ENCODE measurements around the gene ZIM2. TPM values are rescaled to one million over a fixed set of nuclear protein-coding genes. Genes with fewer than 3 reads are reported as not detected.
"Not testable (repeated sequence)": the region's sequence is repeated elsewhere in the genome, so short reads cannot be mapped to it uniquely, and the experiment has no call there.

ZIM2 gene
- total and polyA plus RNA-seq, 2 donors: 0.05 to 0.09 TPM

DNA sequence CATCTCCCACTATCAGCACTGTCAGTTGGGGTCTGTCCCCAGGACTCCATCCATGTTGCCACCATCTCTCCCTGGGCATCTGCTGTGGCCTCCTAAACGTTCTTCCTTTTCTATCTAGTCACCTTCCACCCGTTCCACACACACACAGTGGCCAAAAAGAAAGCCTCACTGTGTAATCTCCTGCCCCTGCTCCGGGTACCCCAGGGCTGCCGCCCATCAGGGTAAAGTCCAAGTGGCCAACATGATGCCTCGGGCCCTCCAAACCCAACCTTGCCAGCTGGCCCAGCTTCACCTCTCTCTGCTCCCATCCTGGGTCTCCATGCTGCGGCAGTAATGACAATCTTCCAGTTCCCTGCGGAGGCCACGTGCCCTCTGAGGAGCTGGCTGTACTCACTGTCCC lies 29.4 kb upstream of the ZIM2 start:
- no peak for DNase-seq (ENCODE audit: low read depth in 6 of 9, low spot score in 9 of 9)
- Histone ChIP-seq H3K27me3 (ENCODE audit: control insufficient read depth in 2 of 2, insufficient read depth in 1 of 2, low read length in 1 of 2) (no peaks in the 10 kb centered on the region), H3K27ac (ENCODE audit: low read depth in 1 of 2, low read length in 1 of 2) (no peak overlapping the region), H3K36me3 (ENCODE audit: control insufficient read depth in 2 of 2, insufficient read depth in 2 of 2, low read length in 1 of 2) (no peaks in the 10 kb centered on the region), H3K4me1 (ENCODE audit: control insufficient read depth in 2 of 2, insufficient read depth in 2 of 2, low read length in 2 of 2) (no peaks in the 10 kb centered on the region), H3K4me3 (ENCODE audit: low read length in 2 of 2) (no peak overlapping the region), H3K9me3 (ENCODE audit: control insufficient read depth in 2 of 2, insufficient read depth in 1 of 2, low read length in 1 of 2) (peaks cover 4 to 18% of the 10 kb centered on the region in 2 donors)
- WGBS: 88% methylated on average over 8 of the region's 8 CpGs

DNA sequence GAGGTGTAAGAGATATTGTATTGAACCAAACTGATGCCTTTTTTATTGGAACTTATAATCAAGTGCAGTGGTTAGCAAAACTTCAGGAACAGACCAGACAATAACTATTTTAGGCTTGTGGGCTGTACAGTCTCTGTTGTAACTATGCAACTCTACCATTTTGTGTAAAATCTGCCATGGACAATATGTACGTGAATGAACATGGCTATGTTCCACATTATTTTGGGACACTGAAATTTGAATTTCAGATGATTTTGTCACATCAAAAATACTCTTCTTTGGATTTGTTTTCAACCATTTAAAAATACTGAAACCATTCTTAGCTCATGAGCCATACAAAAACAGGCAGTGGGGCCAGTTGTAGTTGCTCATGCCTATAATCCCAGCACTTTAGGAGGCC lies 27.9 kb upstream of the ZIM2 start:
- H3K4me3 ChIP-seq (ENCODE audit: low read length in 2 of 2): no peak overlapping the region
- no peaks in the 10 kb centered on the region for H3K27me3 ChIP-seq (ENCODE audit: control insufficient read depth in 2 of 2, insufficient read depth in 1 of 2, low read length in 1 of 2)
- no peaks in the 10 kb centered on the region for H3K36me3 ChIP-seq (ENCODE audit: control insufficient read depth in 2 of 2, insufficient read depth in 2 of 2, low read length in 1 of 2)
- WGBS: 99% methylated on average over 1 of the region's 1 CpG
- H3K9me3 ChIP-seq (ENCODE audit: control insufficient read depth in 2 of 2, insufficient read depth in 1 of 2, low read length in 1 of 2): peaks cover 9 to 21% of the 10 kb centered on the region in 2 donors
- no peak for DNase-seq (ENCODE audit: low read depth in 6 of 9, low spot score in 9 of 9)
- H3K4me1 ChIP-seq (ENCODE audit: control insufficient read depth in 2 of 2, insufficient read depth in 2 of 2, low read length in 2 of 2): no peaks in the 10 kb centered on the region
- H3K27ac ChIP-seq (ENCODE audit: low read depth in 1 of 2, low read length in 1 of 2): no peak overlapping the region

DNA sequence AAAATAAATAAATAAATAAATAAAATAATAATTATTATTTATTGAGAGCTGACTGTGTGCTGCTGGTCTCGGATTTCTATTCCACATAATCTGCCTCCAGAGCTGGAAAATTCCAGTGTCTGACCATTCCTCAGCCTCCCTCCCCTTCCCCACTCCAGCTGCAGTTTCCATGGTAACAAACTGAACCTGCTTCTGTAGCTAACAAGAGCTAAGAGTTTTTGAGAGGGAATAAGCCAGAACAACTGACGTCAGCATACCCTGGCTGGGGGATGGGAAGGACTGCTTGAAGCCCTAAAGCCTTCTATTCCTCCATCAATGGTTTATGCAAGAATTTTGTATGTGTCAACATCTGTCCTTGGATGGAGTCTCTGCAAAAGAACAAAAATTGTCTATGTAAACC lies 26.0 kb upstream of the ZIM2 start:
- no peak for DNase-seq (ENCODE audit: low read depth in 6 of 9, low spot score in 9 of 9)
- no peak overlapping the region for H3K27ac ChIP-seq (ENCODE audit: low read depth in 1 of 2, low read length in 1 of 2)
- H3K4me3 ChIP-seq (ENCODE audit: low read length in 2 of 2): no peak overlapping the region
- H3K4me1 ChIP-seq (ENCODE audit: control insufficient read depth in 2 of 2, insufficient read depth in 2 of 2, low read length in 2 of 2): no peaks in the 10 kb centered on the region
- H3K9me3 ChIP-seq (ENCODE audit: control insufficient read depth in 2 of 2, insufficient read depth in 1 of 2, low read length in 1 of 2): peaks cover 7 to 13% of the 10 kb centered on the region in 2 donors
- H3K36me3 ChIP-seq (ENCODE audit: control insufficient read depth in 2 of 2, insufficient read depth in 2 of 2, low read length in 1 of 2): no peaks in the 10 kb centered on the region
- H3K27me3 ChIP-seq (ENCODE audit: control insufficient read depth in 2 of 2, insufficient read depth in 1 of 2, low read length in 1 of 2): no peaks in the 10 kb centered on the region
- 59% methylated on average over 2 of the region's 2 CpGs for WGBS

DNA sequence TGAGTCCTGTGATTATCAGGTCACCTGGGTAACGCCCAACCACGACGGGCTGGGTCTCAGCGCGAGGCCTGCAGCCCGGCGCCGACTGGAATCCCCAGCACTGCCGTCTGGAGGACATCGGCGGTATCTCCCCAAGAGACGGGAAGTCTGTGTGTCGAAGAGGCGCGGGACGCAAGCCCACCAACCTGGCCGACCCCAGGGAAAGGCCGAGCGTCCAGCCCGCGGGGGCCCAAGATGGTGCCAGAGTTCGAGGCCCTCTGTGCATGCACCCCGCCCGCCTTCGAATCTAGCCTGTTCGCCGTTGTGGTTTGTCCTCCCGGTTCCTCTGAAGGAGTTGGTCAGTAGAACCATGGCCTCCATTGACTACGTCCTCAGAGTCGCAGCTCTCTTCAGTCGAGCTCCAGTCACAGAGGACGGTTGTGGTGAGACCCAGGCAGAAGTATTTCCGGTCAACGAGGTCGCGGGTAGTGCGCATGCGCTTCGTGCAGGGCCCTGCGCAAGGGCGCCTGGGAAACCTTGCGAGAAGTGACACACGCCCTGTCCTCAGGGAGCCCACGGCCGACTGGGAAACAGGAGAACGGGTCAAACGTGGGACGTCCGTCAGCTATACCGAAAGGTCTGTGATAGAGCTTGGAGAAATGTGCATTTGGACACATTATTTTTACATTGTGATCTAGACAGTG lies 24.1 kb upstream of the ZIM2 start:
- DNase-seq (ENCODE audit: low read depth in 6 of 9, low spot score in 9 of 9): no peak
- H3K27ac ChIP-seq (ENCODE audit: low read depth in 1 of 2, low read length in 1 of 2): no peak overlapping the region
- no peaks in the 10 kb centered on the region for H3K36me3 ChIP-seq (ENCODE audit: control insufficient read depth in 2 of 2, insufficient read depth in 2 of 2, low read length in 1 of 2)

DNA sequence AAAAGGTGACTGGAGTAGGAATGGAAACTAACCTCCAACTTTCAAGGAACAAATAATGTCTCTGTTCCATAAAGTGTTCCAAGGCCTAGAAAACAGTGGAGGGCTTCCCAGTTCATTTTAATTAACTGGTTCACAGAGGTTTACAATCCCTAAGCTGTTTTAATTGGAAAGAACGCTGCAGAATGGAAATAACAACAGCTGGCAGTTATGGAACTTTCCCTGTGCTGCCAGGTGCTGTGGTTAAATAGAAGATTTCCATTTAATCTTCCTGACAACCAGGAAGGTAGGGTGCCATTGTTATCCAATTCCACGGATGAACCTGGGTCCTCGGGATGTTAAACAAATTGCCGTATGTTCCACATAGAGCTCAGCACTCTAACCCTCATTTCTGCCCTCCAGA lies 22.2 kb upstream of the ZIM2 start:
- H3K36me3 ChIP-seq (ENCODE audit: control insufficient read depth in 2 of 2, insufficient read depth in 2 of 2, low read length in 1 of 2): no peaks in the 10 kb centered on the region
- H3K4me3 ChIP-seq (ENCODE audit: low read length in 2 of 2): no peak overlapping the region
- WGBS: 96% methylated on average over 4 of the region's 4 CpGs
- no peak overlapping the region for H3K27ac ChIP-seq (ENCODE audit: low read depth in 1 of 2, low read length in 1 of 2)
- no peaks in the 10 kb centered on the region for H3K4me1 ChIP-seq (ENCODE audit: control insufficient read depth in 2 of 2, insufficient read depth in 2 of 2, low read length in 2 of 2)
- peaks cover 5 to 8% of the 10 kb centered on the region in 2 donors for H3K9me3 ChIP-seq (ENCODE audit: control insufficient read depth in 2 of 2, insufficient read depth in 1 of 2, low read length in 1 of 2)
- H3K27me3 ChIP-seq (ENCODE audit: control insufficient read depth in 2 of 2, insufficient read depth in 1 of 2, low read length in 1 of 2): no peaks in the 10 kb centered on the region
- no peak for DNase-seq (ENCODE audit: low read depth in 6 of 9, low spot score in 9 of 9)

More for the DNA sequence above, 24.1 kb upstream of the ZIM2 start:
- Histone ChIP-seq H3K4me3 (ENCODE audit: low read length in 2 of 2) (no peak overlapping the region), H3K27me3 (ENCODE audit: control insufficient read depth in 2 of 2, insufficient read depth in 1 of 2, low read length in 1 of 2) (no peaks in the 10 kb centered on the region), H3K4me1 (ENCODE audit: control insufficient read depth in 2 of 2, insufficient read depth in 2 of 2, low read length in 2 of 2) (no peaks in the 10 kb centered on the region), H3K9me3 (ENCODE audit: control insufficient read depth in 2 of 2, insufficient read depth in 1 of 2, low read length in 1 of 2) (peaks cover 7 to 8% of the 10 kb centered on the region in 2 donors)
- WGBS: 52% methylated on average over 50 of the region's 50 CpGs

DNA sequence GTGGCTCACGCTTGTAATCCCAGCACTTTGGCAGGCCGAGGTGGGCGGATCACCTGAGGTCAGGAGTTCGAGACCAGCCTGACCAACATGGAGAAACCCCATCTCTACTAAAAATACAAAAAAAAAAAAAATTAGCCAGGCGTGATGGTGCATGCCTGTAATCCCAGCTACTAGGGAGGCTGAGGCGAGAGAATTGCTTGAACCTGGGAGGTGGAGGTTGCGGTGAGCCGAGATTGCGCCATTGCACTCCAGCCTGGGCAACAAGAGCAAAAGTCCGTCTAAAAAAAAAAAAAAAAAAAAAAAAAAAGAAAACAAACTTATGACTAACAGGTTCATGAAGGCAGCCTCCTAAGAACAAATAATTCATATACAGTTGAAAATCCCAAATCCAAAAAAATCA lies 19.9 kb upstream of the ZIM2 start:
- H3K27me3 ChIP-seq (ENCODE audit: control insufficient read depth in 2 of 2, insufficient read depth in 1 of 2, low read length in 1 of 2); H3K4me1 ChIP-seq (ENCODE audit: control insufficient read depth in 2 of 2, insufficient read depth in 2 of 2, low read length in 2 of 2); DNase-seq (ENCODE audit: low read depth in 6 of 9, low spot score in 9 of 9); H3K36me3 ChIP-seq (ENCODE audit: control insufficient read depth in 2 of 2, insufficient read depth in 2 of 2, low read length in 1 of 2); H3K4me3 ChIP-seq (ENCODE audit: low read length in 2 of 2); H3K27ac ChIP-seq (ENCODE audit: low read depth in 1 of 2, low read length in 1 of 2); H3K9me3 ChIP-seq (ENCODE audit: control insufficient read depth in 2 of 2, insufficient read depth in 1 of 2, low read length in 1 of 2): not testable (repeated sequence)
- WGBS: 92% methylated on average over 10 of the region's 10 CpGs

DNA sequence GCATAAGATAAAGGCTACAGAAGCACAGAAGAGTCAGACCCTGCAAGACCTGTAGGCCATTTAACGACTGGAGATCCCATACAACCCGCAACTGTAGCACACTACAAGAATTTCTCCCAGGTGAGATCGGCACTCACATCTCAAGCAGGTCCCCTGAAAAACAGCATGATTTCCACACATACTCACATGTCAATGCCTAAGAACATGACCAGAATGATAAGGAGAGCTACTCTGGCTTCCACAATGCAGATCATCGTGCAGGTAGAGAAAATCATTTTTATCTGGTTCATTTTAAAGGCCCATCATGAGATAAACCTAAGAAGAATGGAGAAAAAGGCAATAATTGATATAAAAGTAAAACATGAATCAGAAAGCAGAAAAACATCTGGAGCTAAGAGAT lies 17.5 kb upstream of the ZIM2 start:
- no peak for DNase-seq (ENCODE audit: low read depth in 6 of 9, low spot score in 9 of 9)
- H3K9me3 ChIP-seq (ENCODE audit: control insufficient read depth in 2 of 2, insufficient read depth in 1 of 2, low read length in 1 of 2): no peaks in the 10 kb centered on the region
- WGBS: 93% methylated on average over 4 of the region's 4 CpGs

DNA sequence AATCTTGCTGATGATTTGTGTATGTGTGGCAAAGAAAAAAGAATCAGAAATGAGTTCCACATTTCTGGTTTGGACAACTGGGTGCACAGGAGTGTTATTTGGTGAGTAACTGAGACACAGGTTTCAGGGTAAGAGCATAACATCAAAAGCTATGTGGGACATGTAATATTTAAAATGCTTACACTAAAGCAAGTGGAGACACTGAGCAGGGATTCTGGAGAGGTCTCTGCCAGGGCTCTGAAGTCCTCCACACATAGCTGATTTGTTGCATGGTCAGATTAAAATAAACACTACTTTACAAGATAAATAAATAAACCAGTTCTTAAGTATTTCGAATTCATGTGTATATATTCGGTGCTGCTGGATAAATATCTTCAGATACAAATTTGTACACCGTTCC lies 16.3 kb upstream of the ZIM2 start:
- no peaks in the 10 kb centered on the region for H3K36me3 ChIP-seq (ENCODE audit: control insufficient read depth in 2 of 2, insufficient read depth in 2 of 2, low read length in 1 of 2)
- H3K4me3 ChIP-seq (ENCODE audit: low read length in 2 of 2): no peak overlapping the region
- WGBS: 96% methylated on average over 3 of the region's 3 CpGs
- no peak for DNase-seq (ENCODE audit: low read depth in 6 of 9, low spot score in 9 of 9)
- no peaks in the 10 kb centered on the region for H3K4me1 ChIP-seq (ENCODE audit: control insufficient read depth in 2 of 2, insufficient read depth in 2 of 2, low read length in 2 of 2)
- H3K27me3 ChIP-seq (ENCODE audit: control insufficient read depth in 2 of 2, insufficient read depth in 1 of 2, low read length in 1 of 2): no peaks in the 10 kb centered on the region
- no peaks in the 10 kb centered on the region for H3K9me3 ChIP-seq (ENCODE audit: control insufficient read depth in 2 of 2, insufficient read depth in 1 of 2, low read length in 1 of 2)
- H3K27ac ChIP-seq (ENCODE audit: low read depth in 1 of 2, low read length in 1 of 2): no peak overlapping the region

More for the DNA sequence above, 17.5 kb upstream of the ZIM2 start:
- Histone ChIP-seq H3K36me3 (ENCODE audit: control insufficient read depth in 2 of 2, insufficient read depth in 2 of 2, low read length in 1 of 2) (no peaks in the 10 kb centered on the region), H3K27ac (ENCODE audit: low read depth in 1 of 2, low read length in 1 of 2) (no peak overlapping the region), H3K4me3 (ENCODE audit: low read length in 2 of 2) (no peak overlapping the region), H3K4me1 (ENCODE audit: control insufficient read depth in 2 of 2, insufficient read depth in 2 of 2, low read length in 2 of 2) (no peaks in the 10 kb centered on the region), H3K27me3 (ENCODE audit: control insufficient read depth in 2 of 2, insufficient read depth in 1 of 2, low read length in 1 of 2) (no peaks in the 10 kb centered on the region)

DNA sequence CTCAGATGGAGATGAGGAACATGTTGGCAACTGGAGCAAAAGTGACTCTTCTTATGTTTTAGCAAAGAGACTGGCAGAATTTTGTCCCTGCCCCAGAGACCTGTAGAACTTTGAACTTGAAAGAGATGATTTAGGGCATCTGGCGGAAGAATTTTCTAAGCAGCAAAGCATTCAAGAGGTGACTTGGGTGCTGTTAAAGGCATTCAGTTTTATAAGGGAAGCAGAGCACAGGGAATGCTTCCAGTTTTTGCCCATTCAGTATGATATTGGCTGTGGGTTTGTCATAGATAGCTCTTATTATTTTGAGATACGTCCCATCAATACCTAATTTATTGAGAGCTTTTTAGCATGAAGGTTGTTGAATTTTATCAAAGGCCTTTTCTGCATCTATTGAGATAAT lies 11.8 kb upstream of the ZIM2 start:
- not testable (repeated sequence) for H3K27ac ChIP-seq (ENCODE audit: low read depth in 1 of 2, low read length in 1 of 2); DNase-seq (ENCODE audit: low read depth in 6 of 9, low spot score in 9 of 9); H3K36me3 ChIP-seq (ENCODE audit: control insufficient read depth in 2 of 2, insufficient read depth in 2 of 2, low read length in 1 of 2); H3K4me3 ChIP-seq (ENCODE audit: low read length in 2 of 2); H3K27me3 ChIP-seq (ENCODE audit: control insufficient read depth in 2 of 2, insufficient read depth in 1 of 2, low read length in 1 of 2); H3K4me1 ChIP-seq (ENCODE audit: control insufficient read depth in 2 of 2, insufficient read depth in 2 of 2, low read length in 2 of 2); H3K9me3 ChIP-seq (ENCODE audit: control insufficient read depth in 2 of 2, insufficient read depth in 1 of 2, low read length in 1 of 2)
- WGBS: 97% methylated on average over 2 of the region's 2 CpGs
